Cardiac muscle cell (in vitro differentiated cells and primary cell): ENCODE results near the gene COL6A2. TPM values are rescaled to one million over a fixed set of nuclear protein-coding genes. Genes with fewer than 3 reads are reported as not detected.
"Not testable (repeated sequence)": the region's sequence is repeated elsewhere in the genome, so short reads cannot be mapped to it uniquely, and the experiment has no call there.

ENCODE experiments used
- DNase-seq, 2 donors: peaks; one replicate each; pipeline versions ENCODE4 v3.0.0 to v3.0.0-alpha.2; 2010 to 2017; ENCODE audit warnings: low read depth in 1 of 2, low spot score in 1 of 2
- H3K27ac ChIP-seq: fragments of 200-600 bp; sonication (generic); 2 replicates; pipeline ENCODE4 v1.5.1; 2016
- H3K27me3 ChIP-seq: fragments of 200-600 bp; sonication (generic); 2 replicates; pipeline ENCODE4 v1.6.0; 2016; ENCODE audit warnings: control low read depth
- H3K36me3 ChIP-seq: fragments of 200-600 bp; sonication (generic); 2 replicates; pipeline ENCODE4 v1.5.1; 2016; ENCODE audit warnings: control low read depth
- H3K4me1 ChIP-seq: fragments of 200-600 bp; sonication (generic); 2 replicates; pipeline ENCODE4 v1.8.1; 2017; ENCODE audit warnings: low read depth, mild to moderate bottlenecking, mixed run types
- H3K4me3 ChIP-seq: fragments of 200-600 bp; sonication (generic); 2 replicates; pipeline ENCODE4 v1.5.1; 2016; ENCODE audit warnings: mild to moderate bottlenecking
- H3K9me3 ChIP-seq: fragments of 200-600 bp; sonication (generic); 2 replicates; pipeline ENCODE4 v1.5.1; 2017; ENCODE audit warnings: low read depth, mild to moderate bottlenecking, control low read depth
- CTCF ChIP-seq: IDR thresholded peaks from 2 replicates; pipeline ENCODE4 v1.5.1; 2012; ENCODE audit warnings: low read depth, mild to moderate bottlenecking, low read length
- polyA plus RNA-seq: library from polyadenylated mRNA; unstranded; fragments of >200 nt; fragmentation: Nextera tagmentation; extraction: Ambion mirVana; gene quantifications from 2 replicates; pipeline ENCODE4 v1.2.1, GENCODE V29; 2016
- total RNA-seq: library from RNA; depleted of rRNA; stranded (reverse); fragments of >200 nt; gene quantifications from 2 replicates; pipeline ENCODE4 v1.2.3, GENCODE V29; 2016

The COL6A2 gene
- total and polyA plus RNA-seq, 2 experiments from 2014 or later, result 153 to 260 TPM

- H3K4me3 ChIP-seq, result no peak overlapping the region
- no peaks in the 10 kb centered on the region for H3K27me3 ChIP-seq
- no peak for DNase-seq
- H3K9me3 ChIP-seq, result no peaks in the 10 kb centered on the region
- H3K36me3 ChIP-seq, result no peaks in the 10 kb centered on the region
- H3K4me1 ChIP-seq, result no peaks in the 10 kb centered on the region
- H3K27ac ChIP-seq, result no peak overlapping the region
- TF ChIP-seq CTCF, result no peak
These were observed 74.3 kb downstream of the COL6A2 start for GRCh38 chr21:46171996-46172862.

- no peak for DNase-seq
- H3K36me3 ChIP-seq, result no peaks in the 10 kb centered on the region
- H3K27me3 ChIP-seq, result no peaks in the 10 kb centered on the region
- H3K4me3 ChIP-seq, result no peak overlapping the region
- H3K27ac ChIP-seq, result no peak overlapping the region
- no peaks in the 10 kb centered on the region for H3K4me1 ChIP-seq
- no peak for TF ChIP-seq CTCF
- H3K9me3 ChIP-seq, result no peaks in the 10 kb centered on the region
These were observed 75.1 kb downstream of the COL6A2 start for GRCh38 chr21:46172863-46173528.

DNA sequence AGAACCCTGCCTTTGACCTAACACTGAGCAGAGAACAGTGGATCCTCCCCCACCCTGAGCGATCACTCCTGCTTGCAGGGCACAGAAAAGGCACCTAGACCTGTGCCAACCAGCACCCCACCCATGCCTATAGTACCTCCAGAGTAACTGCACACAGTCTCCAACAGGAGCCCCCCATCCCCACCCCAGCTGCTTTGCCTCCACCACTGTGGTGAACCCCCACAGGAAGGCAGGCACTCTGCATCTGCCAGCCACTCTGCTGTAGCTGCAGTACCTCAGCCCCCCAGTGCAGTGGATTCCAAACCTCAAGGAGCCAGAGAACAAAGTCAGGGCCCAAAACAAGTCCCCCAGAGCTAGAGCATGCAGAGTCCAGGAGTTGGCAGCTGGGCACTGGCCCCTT lies 75.7 kb downstream of the COL6A2 start:
- Histone ChIP-seq H3K27ac (no peak overlapping the region), H3K4me1 (no peaks in the 10 kb centered on the region), H3K4me3 (no peak overlapping the region), H3K36me3 (no peaks in the 10 kb centered on the region), H3K9me3 (no peaks in the 10 kb centered on the region), H3K27me3 (no peaks in the 10 kb centered on the region)
- no peak for TF ChIP-seq CTCF
- no peak for DNase-seq

DNA sequence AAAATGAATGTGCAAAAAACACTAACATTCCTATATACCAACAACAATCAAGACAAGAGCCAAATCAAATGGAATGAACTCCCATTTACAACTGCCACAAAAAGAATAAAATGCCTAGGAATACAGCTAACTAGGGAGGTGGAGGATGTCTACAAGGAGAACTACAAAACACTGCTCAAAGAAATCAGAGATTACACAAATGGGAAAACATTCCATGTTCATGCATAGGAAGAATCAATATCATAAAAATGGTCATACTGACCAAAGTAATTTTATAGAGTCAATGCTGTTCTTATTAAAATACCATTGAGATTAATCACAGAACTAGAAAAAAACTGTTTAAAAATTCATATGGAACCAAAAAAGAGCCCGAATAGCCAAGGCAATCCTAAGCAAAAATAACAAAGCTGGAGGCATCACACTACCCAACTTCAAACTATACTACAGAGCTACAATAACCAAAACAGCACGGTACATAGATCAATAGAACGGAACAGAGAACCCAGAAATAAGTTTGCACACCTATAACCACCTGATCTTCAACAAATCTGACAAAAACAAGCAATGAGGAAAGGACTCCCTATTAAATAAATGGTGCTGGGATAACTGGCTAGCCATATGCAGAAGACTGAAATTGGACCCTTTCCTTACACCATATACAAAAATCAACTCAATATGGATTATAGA lies 78.7 kb downstream of the COL6A2 start:
- not testable (repeated sequence) for H3K9me3 ChIP-seq, H3K4me1 ChIP-seq, DNase-seq, H3K4me3 ChIP-seq, H3K27me3 ChIP-seq, H3K27ac ChIP-seq, H3K36me3 ChIP-seq

DNA sequence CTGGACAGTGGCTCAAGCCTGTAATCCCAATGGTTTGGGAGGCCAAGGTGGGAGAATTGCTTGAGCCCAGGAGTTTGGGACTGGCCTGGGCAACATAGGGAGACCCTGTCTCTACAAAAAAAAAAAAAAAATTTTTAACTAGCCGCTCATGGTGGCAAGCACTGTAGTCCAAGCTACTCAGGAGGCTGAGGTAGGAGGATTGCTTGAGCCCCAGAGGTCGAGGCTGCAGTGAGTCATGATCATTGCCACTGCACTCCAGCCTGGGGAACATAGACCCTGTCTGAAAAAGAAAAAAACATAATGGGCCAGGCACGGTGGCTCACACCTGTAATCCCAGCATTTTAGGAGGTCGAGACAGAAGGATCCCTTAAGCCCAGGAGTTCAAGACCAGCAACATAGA lies 81.0 kb downstream of the COL6A2 start:
- Histone ChIP-seq H3K4me3 (no peak overlapping the region), H3K27ac (no peak overlapping the region), H3K9me3 (no peaks in the 10 kb centered on the region), H3K27me3 (no peaks in the 10 kb centered on the region), H3K4me1 (no peaks in the 10 kb centered on the region), H3K36me3 (no peaks in the 10 kb centered on the region)
- DNase-seq, result no peak
- no peak for TF ChIP-seq CTCF

Other genes with a start within 250 kb of the COL6A2 start
- 499 and 605 TPM in 2 replicates for gene COL6A1, start 116.3 kb upstream of the COL6A2 start, total RNA-seq
- 245 and 279 TPM in 2 replicates for gene COL6A1, start 116.3 kb upstream of the COL6A2 start, polyA plus RNA-seq
- 9.5 and 18.9 TPM in 2 replicates for gene FTCD, start 57.5 kb downstream of the COL6A2 start, total RNA-seq
- gene FTCD, start 57.5 kb downstream of the COL6A2 start, polyA plus RNA-seq, result 27.4 and 31.1 TPM in 2 replicates
- gene SPATC1L, start 86.3 kb downstream of the COL6A2 start, total RNA-seq, result 45.7 and 58.8 TPM in 2 replicates
- gene SPATC1L, start 86.3 kb downstream of the COL6A2 start, polyA plus RNA-seq, result 63.0 and 69.2 TPM in 2 replicates
- 86.9 and 191 TPM in 2 replicates for gene LSS, start 130.7 kb downstream of the COL6A2 start, total RNA-seq
- 56.2 and 112 TPM in 2 replicates for gene LSS, start 130.7 kb downstream of the COL6A2 start, polyA plus RNA-seq
- gene MCM3AP, start 187.5 kb downstream of the COL6A2 start, total RNA-seq, result 71.8 and 106 TPM in 2 replicates
- 39.6 and 74.3 TPM in 2 replicates for gene MCM3AP, start 187.5 kb downstream of the COL6A2 start, polyA plus RNA-seq
- 17.9 and 24.9 TPM in 2 replicates for gene YBEY, start 188.2 kb downstream of the COL6A2 start, total RNA-seq
- gene YBEY, start 188.2 kb downstream of the COL6A2 start, polyA plus RNA-seq, result 24.5 and 25.5 TPM in 2 replicates
- gene C21orf58, start 225.8 kb downstream of the COL6A2 start, total RNA-seq, result 15.5 and 32.6 TPM in 2 replicates
- gene C21orf58, start 225.8 kb downstream of the COL6A2 start, polyA plus RNA-seq, result 11.1 and 36.5 TPM in 2 replicates
- gene PCNT, start 226.0 kb downstream of the COL6A2 start, total RNA-seq, result 26.6 and 31.3 TPM in 2 replicates
- gene PCNT, start 226.0 kb downstream of the COL6A2 start, polyA plus RNA-seq, result 18.3 and 26.2 TPM in 2 replicates